Measurements from ENCODE around the gene C17orf78. TPM values are rescaled to one million over a fixed set of nuclear protein-coding genes. Genes with fewer than 3 reads are reported as not detected.

Gene C17orf78
- total RNA-seq, 6 experiments from 2014 or later, result not detected

GRCh38 chr17:37358098-37358829, 17.5 kb upstream of the C17orf78 start:
- Histone ChIP-seq H3K36me3 (no peaks in the 10 kb centered on the region), H3K4me3 (peak overlapping the region; percentile 57 to 98 (median 74)), H3K27me3 (no peaks in the 10 kb centered on the region), H3K4me1 (peaks cover 0 to 32% (median 9%) of the 10 kb centered on the region in 4 donors), H3K27ac (peak overlapping the region; percentile 28 to 82 (median 73)), H3K9me3 (no peaks in the 10 kb centered on the region)
- peak; percentile 44 to 65 (median 65) for DNase-seq
- intact Hi-C loops (cut with DNase I), result no loop called here
- TF ChIP-seq POLR2A (IDR thresholded peaks at IDR 0.05) (peak; percentile 14), CTCF (IDR thresholded peaks at IDR 0.05) (no peak)
- ATAC-seq, result peak; percentile 15 to 27 (median 20)
- WGBS (ENCODE audit: insufficient coverage, low coverage, low lambda C conversion rate, missing lambda C conversion rate), result under 1% methylated on average over 7 of the region's 21 CpGs

- H3K36me3 ChIP-seq, result no peaks in the 10 kb centered on the region
- H3K27me3 ChIP-seq, result no peaks in the 10 kb centered on the region
- TF ChIP-seq CTCF (IDR thresholded peaks at IDR 0.05) (peak; percentile 25 to 61 (median 38)), POLR2A (IDR thresholded peaks at IDR 0.05) (peak; percentile 88)
- H3K9me3 ChIP-seq, result no peaks in the 10 kb centered on the region
- intact Hi-C loops (cut with DNase I), result no loop called here
- WGBS (ENCODE audit: insufficient coverage, low coverage, low lambda C conversion rate, missing lambda C conversion rate), result 0% methylated on average over 4 of the region's 88 CpGs
- peaks cover 0 to 32% (median 9%) of the 10 kb centered on the region in 4 donors for H3K4me1 ChIP-seq
- H3K4me3 ChIP-seq, result peak overlapping the region; percentile 57 to 98 (median 74)
- DNase-seq (peak; percentile 97 to 98 (median 98)), ATAC-seq (peak; percentile 89 to 96 (median 92))
- H3K27ac ChIP-seq, result peak overlapping the region; percentile 82 to 90 (median 90)
These were observed 16.7 kb upstream of the C17orf78 start for GRCh38 chr17:37358830-37359681.

- 6% methylated on average over 18 of the region's 18 CpGs for WGBS (ENCODE audit: insufficient coverage, low coverage, low lambda C conversion rate, missing lambda C conversion rate)
- Histone ChIP-seq H3K27ac (peak overlapping the region; percentile 76 to 90 (median 90)), H3K4me1 (peaks cover 0 to 32% (median 9%) of the 10 kb centered on the region in 4 donors), H3K27me3 (no peaks in the 10 kb centered on the region), H3K4me3 (peak overlapping the region; percentile 57 to 98 (median 74)), H3K9me3 (no peaks in the 10 kb centered on the region), H3K36me3 (no peaks in the 10 kb centered on the region)
- intact Hi-C loops (cut with DNase I), result no loop called here
- DNase-seq (no peak), ATAC-seq (peak; percentile 0 to 9 (median 4))
- no peak for TF ChIP-seq CTCF (IDR thresholded peaks at IDR 0.05)
These were observed 16.1 kb upstream of the C17orf78 start for GRCh38 chr17:37359682-37360188.

- TF ChIP-seq POLR2A (IDR thresholded peaks at IDR 0.05) (no peak), CTCF (IDR thresholded peaks at IDR 0.05) (no peak)
- no peak overlapping the region for H3K27ac ChIP-seq
- peaks cover 0 to 32% (median 9%) of the 10 kb centered on the region in 4 donors for H3K4me1 ChIP-seq
- no peaks in the 10 kb centered on the region for H3K36me3 ChIP-seq
- no peaks in the 10 kb centered on the region for H3K9me3 ChIP-seq
- 51% methylated on average over 2 of the region's 3 CpGs for WGBS (ENCODE audit: insufficient coverage, low coverage, low lambda C conversion rate, missing lambda C conversion rate)
- H3K27me3 ChIP-seq, result no peaks in the 10 kb centered on the region
- no peak for DNase-seq
- ATAC-seq, result no peak
- intact Hi-C loops (cut with DNase I), result no loop called here
- H3K4me3 ChIP-seq, result no peak overlapping the region
These were observed 15.2 kb upstream of the C17orf78 start for GRCh38 chr17:37360632-37361031.

All from right lobe of liver (tissue), 6 donors.